Measurements from ENCODE around the gene PPY.

DNA sequence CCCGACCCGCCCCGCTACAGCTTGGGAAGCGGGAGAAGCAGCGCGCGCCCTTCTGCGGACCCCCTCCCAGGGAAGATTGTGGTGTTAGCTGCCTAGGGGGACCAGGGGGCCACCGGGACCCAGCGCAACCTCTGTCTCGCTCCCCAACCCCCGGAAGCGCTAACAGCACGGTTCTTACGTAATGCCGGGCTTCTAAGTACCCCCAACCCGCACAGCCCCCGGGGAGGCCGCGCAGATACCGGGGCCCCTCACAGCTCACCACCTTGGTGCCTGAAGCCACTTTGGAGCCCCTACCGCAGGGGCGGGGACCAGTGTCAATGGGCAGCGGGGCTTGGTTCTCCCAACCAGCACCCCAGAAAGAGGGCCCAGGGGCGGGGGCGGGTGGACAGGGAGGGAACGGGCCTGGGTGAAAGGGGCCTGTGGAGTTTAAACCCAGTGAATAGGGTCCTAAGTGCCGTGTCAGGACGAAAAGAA is 35.3 kb downstream of the PPY start:
- TF ChIP-seq POLR2AphosphoS5 (IDR thresholded peaks at IDR 0.05; ENCODE audit: low read depth, low read length) (no peak), TAF1 (IDR thresholded peaks at IDR 0.05; ENCODE audit: borderline replicate concordance, insufficient read depth, low read length) (no peak), REST (IDR thresholded peaks at IDR 0.05; ENCODE audit: insufficient read depth in 1 of 2, low read depth in 2 of 2, low read length in 2 of 2) (no peak), SIN3A (IDR thresholded peaks at IDR 0.05; ENCODE audit: borderline replicate concordance, insufficient read depth, low read length) (no peak)
